Prostate gland (tissue), 2 donors: ENCODE data around the gene VWA8. TPM values are rescaled to one million over a fixed set of nuclear protein-coding genes. Genes with fewer than 3 reads are reported as not detected.

Source experiments
- DNase-seq: peaks from one replicate; pipeline ENCODE4 v3.0.0-alpha.2; 2019; ENCODE audit warnings: low spot score
- H3K27ac ChIP-seq, 2 donors: fragments of 200-600 bp; sonication (generic); 2 replicates each; pipeline ENCODE4 v1.5.1; 2017 to 2019
- H3K27me3 ChIP-seq: fragments of 200-600 bp; sonication (generic); replicated peaks from 2 replicates; pipeline ENCODE4 v1.5.1; 2019; ENCODE audit not compliant: insufficient read depth
- H3K36me3 ChIP-seq, 2 donors: fragments of 200-600 bp; sonication (generic); 1 replicate in 1 of 2; 2 replicates in 1 of 2; pipeline versions ENCODE4 v1.5.1 to v1.8.1; 2017 to 2019
- H3K4me1 ChIP-seq: fragments of 200-600 bp; sonication (generic); replicated peaks from 2 replicates; pipeline ENCODE4 v1.5.1; 2019
- H3K4me3 ChIP-seq, 2 donors: fragments of 200-600 bp; sonication (generic); 2 replicates each; pipeline ENCODE4 v1.5.1; 2017 to 2019
- H3K9me3 ChIP-seq: fragments of 200-600 bp; sonication (generic); 2 replicates; pipeline ENCODE4 v1.5.1; 2017
- POLR2A ChIP-seq: fragments of 450-650 bp; IDR thresholded peaks from one replicate; pipeline ENCODE4 v1.6.1; 2016; ENCODE audit warnings: antibody characterized with exemption, mild to moderate bottlenecking
- POLR2AphosphoS5 ChIP-seq: sonication (generic); formaldehyde crosslinking; IDR thresholded peaks from one replicate; pipeline ENCODE4 v1.6.1; 2017; ENCODE audit warnings: antibody characterized with exemption
- WGBS: methylation state at CpG from one replicate; pipeline ENCODE4 v1.1.5; 2018; 5-methylcytosine and 5-hydroxymethylcytosine counted together
- intact Hi-C: fragments of 100-400 bp; cut with DNase I; formaldehyde crosslinking; loops from one replicate; pipeline ENCODE4 v1.14.2; 2022
- total RNA-seq, 2 donors: library from RNA; depleted of rRNA; stranded (reverse); fragments of >200 nt; gene quantifications; one replicate each; pipeline ENCODE4 v1.1.0, GENCODE V29; 2016
- TF ChIP-seq, protein P1 (sequence below), 4 experiments: fragments of 200-600 bp in 2 of 4; fragments of 450-650 bp in 2 of 4; sonication (generic) in 2 of 4; IDR thresholded peaks; 1 replicate in 3 of 4; 2 replicates in 1 of 4; pipeline ENCODE4 v1.5.1; 2016 to 2019; ENCODE audit warnings: antibody characterized with exemption in 4 of 4, mild to moderate bottlenecking in 2 of 4, moderate library complexity in 2 of 4

Gene VWA8
- total RNA-seq, 2 donors from 2014 or later: 18.1 to 21.8 TPM

- Histone ChIP-seq H3K36me3 (no peaks in the 10 kb centered on the region), H3K27me3 (no peaks in the 10 kb centered on the region), H3K4me1 (no peaks in the 10 kb centered on the region), H3K27ac (no peak overlapping the region), H3K4me3 (no peak overlapping the region), H3K9me3 (no peaks in the 10 kb centered on the region)
- TF ChIP-seq, protein P1, sequence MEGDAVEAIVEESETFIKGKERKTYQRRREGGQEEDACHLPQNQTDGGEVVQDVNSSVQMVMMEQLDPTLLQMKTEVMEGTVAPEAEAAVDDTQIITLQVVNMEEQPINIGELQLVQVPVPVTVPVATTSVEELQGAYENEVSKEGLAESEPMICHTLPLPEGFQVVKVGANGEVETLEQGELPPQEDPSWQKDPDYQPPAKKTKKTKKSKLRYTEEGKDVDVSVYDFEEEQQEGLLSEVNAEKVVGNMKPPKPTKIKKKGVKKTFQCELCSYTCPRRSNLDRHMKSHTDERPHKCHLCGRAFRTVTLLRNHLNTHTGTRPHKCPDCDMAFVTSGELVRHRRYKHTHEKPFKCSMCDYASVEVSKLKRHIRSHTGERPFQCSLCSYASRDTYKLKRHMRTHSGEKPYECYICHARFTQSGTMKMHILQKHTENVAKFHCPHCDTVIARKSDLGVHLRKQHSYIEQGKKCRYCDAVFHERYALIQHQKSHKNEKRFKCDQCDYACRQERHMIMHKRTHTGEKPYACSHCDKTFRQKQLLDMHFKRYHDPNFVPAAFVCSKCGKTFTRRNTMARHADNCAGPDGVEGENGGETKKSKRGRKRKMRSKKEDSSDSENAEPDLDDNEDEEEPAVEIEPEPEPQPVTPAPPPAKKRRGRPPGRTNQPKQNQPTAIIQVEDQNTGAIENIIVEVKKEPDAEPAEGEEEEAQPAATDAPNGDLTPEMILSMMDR (IDR thresholded peaks at IDR 0.05): no peak
- TF ChIP-seq POLR2AphosphoS5: no peak
- TF ChIP-seq POLR2A: no peak
- DNase-seq: no peak
- 94% methylated on average over 4 of the region's 4 CpGs for WGBS
- intact Hi-C loops: no loop called here
Measured at GRCh38 chr13:41633776-41634175, 327.1 kb downstream of the VWA8 start.

DNA sequence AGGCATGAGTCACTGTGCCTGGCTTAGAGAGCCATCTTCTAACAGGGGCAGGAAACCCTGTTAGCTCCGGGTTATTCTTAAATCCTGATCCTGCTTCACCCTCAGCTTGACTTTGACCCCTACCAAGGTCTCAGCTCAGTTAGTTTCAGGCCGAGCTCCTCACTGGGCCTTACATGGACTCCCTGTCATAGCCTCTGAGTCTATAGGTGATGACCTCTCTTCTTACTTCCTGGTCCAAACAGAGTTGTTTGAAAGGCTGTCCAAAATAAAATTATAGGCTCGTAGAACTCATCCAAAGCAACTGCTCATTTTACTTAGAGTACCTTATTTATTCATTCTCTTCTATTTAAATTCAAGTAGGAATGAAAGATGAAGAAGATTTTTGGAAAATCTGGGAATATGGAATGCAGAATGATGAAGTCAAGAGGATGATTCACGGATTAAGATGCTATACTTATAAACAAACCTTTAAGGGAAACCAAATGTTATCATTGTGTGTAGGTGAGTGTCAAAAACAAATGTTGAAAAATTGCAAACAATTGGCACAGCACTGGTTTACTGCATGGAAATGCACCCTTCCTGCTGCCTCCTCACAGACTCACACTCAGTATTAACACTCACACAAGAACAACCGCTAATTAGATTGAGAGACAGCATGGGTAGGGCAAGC lies 329.5 kb downstream of the VWA8 start:
- H3K27ac ChIP-seq: no peak overlapping the region
- WGBS: 88% methylated on average over 5 of the region's 5 CpGs
- intact Hi-C loops: no loop called here
- no peaks in the 10 kb centered on the region for H3K4me1 ChIP-seq
- no peaks in the 10 kb centered on the region for H3K36me3 ChIP-seq
- DNase-seq: no peak
- no peaks in the 10 kb centered on the region for H3K27me3 ChIP-seq
- H3K4me3 ChIP-seq: no peak overlapping the region
- TF ChIP-seq, protein P1 (IDR thresholded peaks at IDR 0.05): no peak
- no peak for TF ChIP-seq POLR2AphosphoS5
- no peak for TF ChIP-seq POLR2A
- H3K9me3 ChIP-seq: no peaks in the 10 kb centered on the region

DNA sequence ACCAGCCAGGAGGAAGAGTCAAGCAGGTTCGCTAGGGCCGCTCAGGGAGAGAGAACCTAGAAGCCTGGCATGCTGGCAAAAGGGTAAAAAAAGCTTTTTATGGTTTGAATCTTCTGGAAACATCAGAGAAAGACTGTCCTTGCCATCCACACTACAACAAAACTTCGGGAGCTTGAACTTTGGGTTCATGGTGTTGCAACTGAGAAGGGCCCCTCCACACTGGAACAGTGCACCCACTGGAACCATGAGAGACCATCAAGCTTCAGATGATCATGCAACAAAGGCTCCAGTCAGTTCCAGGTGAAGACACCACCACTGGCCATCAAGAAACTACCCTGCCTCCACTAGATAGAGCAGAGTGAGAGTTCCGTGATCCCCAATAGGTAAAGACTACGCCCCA lies 333.5 kb downstream of the VWA8 start:
- intact Hi-C loops: no loop called here
- Histone ChIP-seq H3K4me1 (no peaks in the 10 kb centered on the region), H3K36me3 (no peaks in the 10 kb centered on the region), H3K27me3 (no peaks in the 10 kb centered on the region), H3K27ac (no peak overlapping the region), H3K4me3 (no peak overlapping the region), H3K9me3 (no peaks in the 10 kb centered on the region)
- TF ChIP-seq, protein P1 (IDR thresholded peaks at IDR 0.05): no peak
- TF ChIP-seq POLR2A: no peak
- no peak for TF ChIP-seq POLR2AphosphoS5
- no peak for DNase-seq
- 92% methylated on average over 5 of the region's 5 CpGs for WGBS

DNA sequence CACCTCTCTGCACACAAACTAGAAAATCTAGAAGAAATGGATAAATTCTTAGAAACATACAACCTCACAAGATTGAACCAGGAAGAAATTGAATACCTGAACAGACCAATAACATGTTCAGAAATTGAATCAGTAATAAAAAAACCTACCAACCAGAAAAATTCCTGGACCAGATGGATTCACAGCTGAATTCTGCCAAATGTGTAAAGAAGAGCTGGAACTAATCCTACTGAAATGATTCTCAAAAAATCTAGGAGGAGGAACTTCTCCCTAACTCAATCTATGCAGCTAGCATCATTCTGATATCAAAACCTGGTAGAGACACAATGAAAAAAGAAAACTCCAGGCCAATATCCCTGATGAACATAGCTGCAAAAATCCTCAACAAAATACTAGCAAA lies 336.9 kb downstream of the VWA8 start:
- no peak for TF ChIP-seq POLR2AphosphoS5
- Histone ChIP-seq H3K9me3 (no peaks in the 10 kb centered on the region), H3K4me1 (no peaks in the 10 kb centered on the region), H3K36me3 (no peaks in the 10 kb centered on the region), H3K27ac (no peak overlapping the region), H3K27me3 (no peaks in the 10 kb centered on the region), H3K4me3 (no peak overlapping the region)
- no peak for DNase-seq
- intact Hi-C loops: no loop called here

GRCh38 chr13:41622432-41623429 lies 338.2 kb downstream of the VWA8 start:
- H3K4me3 ChIP-seq: no peak overlapping the region
- no peaks in the 10 kb centered on the region for H3K36me3 ChIP-seq
- TF ChIP-seq POLR2AphosphoS5: peak; percentile 27
- TF ChIP-seq POLR2A: no peak
- peak overlapping the region; percentile 32 to 63 for H3K27ac ChIP-seq
- no peaks in the 10 kb centered on the region for H3K4me1 ChIP-seq
- 58% methylated on average over 6 of the region's 6 CpGs for WGBS
- intact Hi-C loops: no loop called here
- H3K27me3 ChIP-seq: no peaks in the 10 kb centered on the region
- H3K9me3 ChIP-seq: no peaks in the 10 kb centered on the region
- no peak for DNase-seq
